Melanocyte of skin (primary cell): ENCODE measurements around the gene KIAA1614. TPM values are rescaled to one million over a fixed set of nuclear protein-coding genes. Genes with fewer than 3 reads are reported as not detected.

ENCODE experiments used
- total RNA-seq, 2 donors: library from RNA; depleted of rRNA; stranded (reverse); fragments of >200 nt; gene quantifications; 2 replicates each; pipeline ENCODE4 v1.2.3, GENCODE V29; 2012

The KIAA1614 gene
- total RNA-seq, result 1 to 10 TPM; 4.7 to 6.9 TPM

GRCh38 chr1:180912801-180913565 lies at the start of gene KIAA1614:
Gene KIAA1614 (plus strand): TSS chr1:180912897. CDS start chr1:180913244, 347 bp downstream.

Other genes with a start within 250 kb of the KIAA1614 start
- gene STX6, start 110.0 kb downstream of the KIAA1614 start, total RNA-seq, result 10 to 100 TPM; 28.9 to 43.0 TPM
- gene MR1, start 121.1 kb downstream of the KIAA1614 start, total RNA-seq, result 10 to 100 TPM in 1 of 2 donors, 1 to 10 TPM in 1; 7.7 to 28.2 TPM
- gene IER5, start 175.8 kb downstream of the KIAA1614 start, total RNA-seq, result 10 to 100 TPM; 22.4 to 26.6 TPM